DMS114 treated with DMSO at 0.1 percent for 48 hours (cell line): ENCODE measurements around the gene DTYMK.
"Not testable (repeated sequence)": the region's sequence is repeated elsewhere in the genome, so short reads cannot be mapped to it uniquely, and the experiment has no call there.

ENCODE experiments used
- DNase-seq: peaks from one replicate; lab custom pipeline; 2025; ENCODE audit not compliant: unreplicated experiment; lab: John Stamatoyannopoulos, UW

DTYMK gene

GRCh38 chr2:241672243-241673188 lies 14.1 kb downstream of the DTYMK start:
- no peak for DNase-seq

- no peak for DNase-seq
Measured at GRCh38 chr2:241671457-241672240, 15.0 kb downstream of the DTYMK start.

GRCh38 chr2:241670333-241671110 lies 16.1 kb downstream of the DTYMK start:
- DNase-seq: no peak

DNA sequence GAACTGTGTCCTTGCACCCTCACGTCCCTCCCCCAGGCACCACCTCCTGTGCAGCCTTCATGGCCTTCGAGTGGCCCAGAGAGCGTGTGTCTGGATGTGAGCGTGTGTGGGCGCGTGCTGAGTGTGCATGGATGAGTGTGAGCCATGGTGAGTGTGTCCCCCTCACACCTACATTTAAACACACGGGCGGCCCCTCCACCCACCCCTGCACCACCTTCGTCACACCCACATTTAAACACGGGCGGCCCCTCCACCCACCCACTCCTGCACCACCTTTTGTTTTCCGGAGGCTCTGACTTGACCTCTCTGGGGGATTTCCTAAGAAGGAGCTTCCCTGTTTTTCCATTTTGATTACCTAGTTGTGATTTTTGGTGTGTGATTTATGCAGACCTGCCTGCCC lies 17.8 kb downstream of the DTYMK start:
- no peak for DNase-seq

DNA sequence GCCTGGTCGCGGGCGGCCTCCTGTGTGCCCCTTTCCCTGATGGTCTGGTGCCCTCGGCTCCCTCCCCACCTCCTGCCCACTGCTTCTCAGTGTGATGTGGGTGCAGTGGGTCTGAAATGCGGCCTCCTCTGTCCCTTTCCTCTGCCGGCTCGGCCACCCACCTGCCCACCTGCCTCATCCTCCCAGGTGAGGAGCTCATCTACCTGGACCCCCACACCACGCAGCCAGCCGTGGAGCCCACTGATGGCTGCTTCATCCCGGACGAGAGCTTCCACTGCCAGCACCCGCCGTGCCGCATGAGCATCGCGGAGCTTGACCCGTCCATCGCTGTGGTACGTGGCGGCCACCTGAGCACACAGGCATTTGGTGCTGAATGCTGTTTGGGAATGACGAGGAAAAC lies 18.3 kb downstream of the DTYMK start:
- no peak for DNase-seq

DNA sequence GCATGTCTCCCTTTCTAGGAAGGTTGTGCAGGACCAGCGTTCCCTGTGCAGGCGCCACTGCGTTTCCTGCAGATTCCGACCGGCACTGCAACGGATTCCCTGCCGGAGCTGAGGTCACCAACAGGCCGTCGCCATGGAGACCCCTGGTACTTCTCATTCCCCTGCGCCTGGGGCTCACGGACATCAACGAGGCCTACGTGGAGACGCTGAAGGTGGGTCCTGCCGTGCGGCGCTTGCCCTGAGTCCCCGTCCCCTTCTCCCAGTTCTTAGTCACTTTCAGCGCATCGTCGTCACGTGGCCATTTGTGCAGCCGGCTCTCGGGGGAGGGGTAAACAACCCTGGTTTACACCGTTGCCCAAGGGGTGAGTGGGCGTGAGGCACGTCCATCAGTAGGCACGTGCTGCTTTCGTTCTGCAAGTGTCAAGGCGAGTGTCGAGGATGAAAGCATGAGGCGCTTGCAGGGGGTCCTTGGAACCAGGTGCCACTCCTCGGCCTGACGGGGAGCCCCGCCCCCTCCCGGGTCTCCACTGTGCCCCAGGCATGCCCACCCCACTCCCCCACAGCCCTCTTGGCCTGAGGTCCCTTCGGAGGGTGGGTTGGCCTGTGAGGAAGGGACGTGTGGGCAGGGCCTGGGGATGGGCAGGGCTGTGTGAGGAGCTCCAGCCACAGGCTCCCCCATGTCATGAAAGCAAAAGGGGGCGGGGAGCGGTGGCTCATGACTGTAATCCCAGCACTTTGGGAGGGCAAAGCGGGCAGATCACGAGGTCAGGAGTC lies 19.8 kb downstream of the DTYMK start:
- DNase-seq: no peak

- no peak for DNase-seq
Measured at GRCh38 chr2:241665731-241666440, 20.7 kb downstream of the DTYMK start.

GRCh38 chr2:241662731-241663130 lies 23.9 kb downstream of the DTYMK start:
- not testable (repeated sequence) for DNase-seq

DNA sequence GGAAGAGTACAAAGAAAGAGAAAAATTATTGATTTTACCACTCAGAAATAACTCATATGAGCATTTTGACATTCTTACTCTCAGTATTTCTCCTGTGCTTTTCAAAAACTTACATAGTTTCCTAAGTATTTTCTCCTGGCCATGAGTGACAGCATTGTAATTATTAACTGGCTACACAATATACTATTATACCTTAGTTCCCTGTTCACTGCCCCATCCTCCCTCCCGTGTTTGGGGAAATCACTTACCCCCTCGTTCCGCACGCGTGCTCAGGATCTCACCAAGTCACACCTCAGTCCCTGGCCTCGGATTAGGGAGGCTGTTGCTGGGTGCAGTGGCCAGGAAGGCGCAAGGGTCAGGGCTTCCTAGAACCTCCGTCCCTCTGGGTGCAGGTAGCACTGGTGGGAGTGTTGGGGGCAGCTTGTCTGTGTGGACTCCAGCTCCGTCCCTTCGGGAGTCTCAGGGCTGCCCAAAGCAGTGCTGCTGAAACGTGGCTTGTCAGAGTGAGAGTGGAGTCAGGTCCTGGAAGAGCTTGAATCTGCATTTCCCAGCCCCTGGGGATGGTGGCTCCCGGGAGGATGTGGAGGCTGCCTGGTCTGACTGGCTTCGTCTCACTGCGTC lies 25.9 kb downstream of the DTYMK start:
- no peak for DNase-seq

DNA sequence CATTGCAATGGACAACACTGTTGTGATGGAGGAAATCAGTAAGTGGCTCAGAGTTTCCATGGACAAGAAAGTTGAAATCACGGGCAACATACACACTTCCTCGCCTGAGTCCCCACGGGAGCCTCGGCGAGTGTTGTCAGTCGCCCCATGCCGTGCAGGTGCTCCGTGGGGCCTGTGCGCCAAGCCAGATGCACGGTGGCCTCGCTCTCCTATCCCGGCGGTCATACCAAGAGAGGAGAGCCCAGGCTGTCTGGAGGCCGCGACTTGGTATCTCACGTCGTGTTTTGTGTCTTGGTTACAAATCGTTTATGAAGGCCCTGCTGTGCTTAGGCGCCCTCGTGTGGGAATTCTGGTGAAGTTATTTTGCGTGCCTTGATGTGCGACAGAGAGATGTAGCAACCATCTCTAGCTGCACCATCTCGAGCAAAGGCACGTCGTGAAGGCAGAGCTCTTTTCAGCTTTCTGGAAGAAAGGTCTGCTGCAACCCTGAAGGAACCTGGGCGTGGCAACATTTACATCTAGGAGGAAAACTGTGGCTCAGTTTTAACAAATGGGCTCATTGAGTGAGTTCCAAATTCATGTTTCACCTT lies 27.4 kb downstream of the DTYMK start:
- peak; percentile 64 for DNase-seq

GRCh38 chr2:241658296-241658695 lies 28.3 kb downstream of the DTYMK start:
- no peak for DNase-seq

DNA sequence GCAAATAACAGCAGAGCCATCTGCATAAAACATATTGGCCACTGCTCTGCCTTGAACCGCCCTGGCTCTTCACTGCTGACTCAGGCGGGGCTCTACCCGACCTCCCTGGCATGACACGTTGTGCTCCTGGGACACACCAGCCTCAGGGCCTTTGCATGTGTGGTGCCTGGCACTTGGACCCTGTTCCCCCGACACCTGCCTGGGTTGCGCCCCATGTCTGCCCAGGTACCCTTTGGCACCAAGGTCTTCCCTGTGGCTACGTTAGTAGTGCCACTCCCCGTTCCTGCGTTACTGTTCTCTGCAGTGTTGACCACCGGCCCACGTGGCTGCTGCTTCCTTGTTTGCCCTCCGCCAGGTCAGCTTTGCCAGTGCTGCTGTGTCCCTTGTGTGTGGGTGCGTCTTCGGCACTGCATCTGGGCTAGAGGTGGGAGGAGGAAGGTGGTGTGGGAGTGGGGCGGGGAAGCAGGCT lies 28.8 kb downstream of the DTYMK start:
- no peak for DNase-seq

DNA sequence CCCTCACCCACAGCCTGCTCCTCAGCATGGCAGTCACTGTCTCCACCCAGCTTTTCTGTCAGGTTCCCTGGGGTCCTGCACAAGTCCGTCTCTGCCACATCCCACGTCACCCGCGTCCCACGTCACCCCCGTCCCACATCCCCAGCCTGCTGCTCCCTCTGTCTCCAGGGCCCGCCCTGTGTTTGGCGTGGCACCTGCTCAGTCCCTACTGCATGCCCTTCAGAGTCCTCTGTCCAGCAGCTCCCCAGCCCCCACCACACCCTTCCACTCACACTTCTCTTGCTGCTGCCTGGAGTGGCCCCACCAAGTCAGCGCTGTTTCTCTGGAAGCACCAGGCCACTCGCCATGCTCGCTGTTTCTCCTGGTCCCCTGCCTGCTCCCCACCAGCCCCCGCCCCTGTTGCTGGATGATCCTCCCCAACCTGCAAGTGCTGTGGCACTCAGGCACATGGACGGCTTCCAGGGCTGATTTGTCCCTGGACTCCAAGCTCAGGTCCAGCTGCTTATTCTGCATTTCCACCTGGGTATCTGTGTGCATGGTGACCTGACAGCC lies 30.3 kb downstream of the DTYMK start:
- DNase-seq: no peak

DNA sequence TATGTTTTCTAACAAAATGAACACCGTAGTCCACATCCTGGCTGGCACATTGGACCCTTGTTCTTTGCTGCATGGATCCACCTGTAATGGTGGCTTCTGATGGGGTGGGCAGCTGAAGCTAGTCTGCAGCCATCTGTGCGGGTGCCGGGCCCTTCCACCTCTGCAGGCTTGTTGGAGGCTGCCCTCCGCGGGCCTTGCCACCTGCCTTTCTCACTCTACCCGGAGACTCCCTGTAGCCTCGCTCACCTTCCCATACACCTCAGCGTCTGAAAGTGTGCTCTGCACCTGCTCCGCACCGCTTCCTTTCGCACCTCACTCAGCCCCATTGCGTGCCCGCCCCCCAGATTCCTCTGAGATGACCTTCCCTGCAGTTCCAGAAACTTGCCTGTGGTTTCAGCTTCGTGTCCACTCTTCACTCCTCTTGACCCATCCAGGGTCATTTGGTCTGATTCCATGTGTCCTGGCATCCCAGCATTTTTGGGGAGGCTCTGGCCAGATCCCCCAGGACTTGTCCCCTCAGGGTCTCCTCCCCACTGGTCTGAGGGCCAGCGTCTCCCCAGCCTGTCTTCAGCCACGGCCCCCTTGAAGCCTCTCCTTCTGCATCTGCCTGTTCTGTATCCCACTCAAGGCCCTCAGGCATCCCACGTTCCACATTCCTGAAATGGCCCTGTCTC lies 31.0 kb downstream of the DTYMK start:
- DNase-seq: no peak

DNA sequence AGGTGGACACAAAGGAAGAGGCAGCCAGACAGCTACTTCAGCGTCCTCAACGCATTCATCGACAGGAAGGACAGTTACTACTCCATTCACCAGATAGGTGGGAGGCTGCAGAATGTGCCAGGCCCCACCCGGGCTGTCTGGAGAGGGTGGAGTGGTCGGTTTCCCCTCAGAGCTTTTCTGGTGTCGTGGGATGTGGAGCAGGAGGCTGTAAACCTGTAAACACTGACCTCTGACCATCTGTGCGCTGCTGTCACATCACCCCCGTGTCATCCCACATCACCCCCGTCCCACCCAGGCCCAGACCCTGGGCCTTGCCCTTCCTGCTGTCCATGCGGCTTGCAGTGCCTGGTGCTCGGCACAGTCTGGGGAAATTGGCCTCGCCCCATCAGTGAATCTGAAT lies 32.1 kb downstream of the DTYMK start:
- no peak for DNase-seq

- DNase-seq: no peak
Measured at GRCh38 chr2:241653210-241653750, 33.3 kb downstream of the DTYMK start.

DNA sequence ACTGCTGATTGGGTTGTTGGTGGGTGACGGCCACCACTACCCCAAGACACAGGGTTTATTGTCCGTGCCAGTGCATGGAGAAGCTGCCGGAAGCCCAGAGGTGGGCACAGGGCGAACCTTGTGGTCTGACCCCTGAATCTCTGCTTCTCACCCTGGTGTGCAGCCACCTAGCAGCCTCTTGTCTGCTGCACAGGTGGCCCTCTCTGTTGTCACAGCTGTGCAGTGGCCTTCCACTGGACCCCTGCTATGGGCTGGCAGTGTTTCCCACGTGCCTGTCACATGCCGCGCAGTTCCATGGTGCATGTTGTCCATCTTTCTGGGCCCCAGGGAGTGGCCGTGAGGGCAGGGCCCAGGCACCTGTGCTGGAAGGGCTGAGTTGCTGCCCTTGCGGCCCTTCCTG lies 33.9 kb downstream of the DTYMK start:
- no peak for DNase-seq

DNA sequence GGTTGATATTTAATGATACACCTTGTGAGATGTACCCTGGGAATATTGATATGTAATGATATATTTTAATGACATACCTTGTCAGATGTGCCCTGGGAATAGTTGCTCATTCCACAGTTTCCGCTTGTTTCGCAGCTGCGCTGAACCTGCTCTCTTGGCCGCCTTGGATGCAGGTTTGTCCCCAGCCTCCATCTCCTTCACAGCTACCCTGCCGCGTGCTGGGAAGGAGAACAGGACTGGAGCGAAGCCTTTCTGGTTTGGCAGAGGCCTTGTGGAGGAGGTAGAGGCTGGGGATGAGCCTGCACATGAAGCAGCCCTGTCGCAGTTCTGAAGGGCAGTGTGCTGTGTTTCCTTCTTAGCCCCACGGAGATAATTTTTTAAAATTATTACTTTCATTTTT lies 34.5 kb downstream of the DTYMK start:
- DNase-seq: no peak
